Esophagus muscularis mucosa (tissue), 4 donors: Measurements from ENCODE around the gene SIPA1L3. TPM values are rescaled to one million over a fixed set of nuclear protein-coding genes. Genes with fewer than 3 reads are reported as not detected.

Source experiments
- DNase-seq: peaks from one replicate; pipeline ENCODE4 v3.0.0-alpha.2; 2017; ENCODE audit errors: extremely low spot score
- H3K27ac ChIP-seq, 4 donors: fragments of 200-600 bp; sonication (generic); replicated peaks in 1 of 4; 1 replicate in 3 of 4; 2 replicates in 1 of 4; pipeline ENCODE4 v1.5.1; 2016 to 2019; ENCODE audit warnings: mild to moderate bottlenecking in 1 of 4
- H3K27me3 ChIP-seq, 4 donors: fragments of 200-600 bp; sonication (generic); one replicate each; pipeline versions ENCODE4 v1.5.1 to v1.6.0; 2016 to 2019
- H3K36me3 ChIP-seq, 4 donors: fragments of 200-600 bp; sonication (generic); one replicate each; pipeline ENCODE4 v1.5.1; 2016 to 2019
- H3K4me1 ChIP-seq, 4 donors: fragments of 200-600 bp; sonication (generic); one replicate each; pipeline ENCODE4 v1.5.1; 2016 to 2019
- H3K4me3 ChIP-seq, 4 donors: fragments of 200-600 bp; sonication (generic); 1 replicate in 2 of 4; 2 replicates in 2 of 4; pipeline ENCODE4 v1.5.1; 2016 to 2019; ENCODE audit warnings: mild to moderate bottlenecking in 4 of 4, moderate library complexity in 1 of 4
- H3K9me3 ChIP-seq, 4 donors: fragments of 200-600 bp; sonication (generic); 1 replicate in 3 of 4; 2 replicates in 1 of 4; pipeline ENCODE4 v1.5.1; 2016 to 2019
- CTCF ChIP-seq, 3 experiments: fragments of 200-600 bp in 2 of 3; fragments of 450-650 bp in 1 of 3; sonication (generic) in 2 of 3; IDR thresholded peaks; one replicate each; pipeline ENCODE4 v1.5.1; 2017 to 2019; ENCODE audit warnings: antibody characterized with exemption in 3 of 3, mild to moderate bottlenecking in 2 of 3, moderate library complexity in 1 of 3
- EP300 ChIP-seq: sonication (generic); formaldehyde crosslinking; IDR thresholded peaks from one replicate; pipeline ENCODE4 v1.6.1; 2017; ENCODE audit warnings: antibody characterized with exemption
- POLR2A ChIP-seq: fragments of 450-650 bp; IDR thresholded peaks from one replicate; pipeline ENCODE4 v1.6.1; 2017; ENCODE audit warnings: antibody characterized with exemption, moderate library complexity, mild to moderate bottlenecking, low read depth
- POLR2AphosphoS5 ChIP-seq, 2 donors: sonication (generic); formaldehyde crosslinking; IDR thresholded peaks; one replicate each; pipeline ENCODE4 v1.6.1; 2017; ENCODE audit warnings: antibody characterized with exemption in 2 of 2
- WGBS: methylation state at CpG from one replicate; pipeline ENCODE4 v1.1.5; 2018; 5-methylcytosine and 5-hydroxymethylcytosine counted together
- intact Hi-C: fragments of 100-400 bp; cut with DNase I; formaldehyde crosslinking; loops from one replicate; pipeline ENCODE4 v1.15.1; 2023
- total RNA-seq, 4 donors: library from RNA; depleted of rRNA; stranded (reverse); fragments of >200 nt; gene quantifications; one replicate each; pipeline versions ENCODE4 v1.1.0 to v1.2.1, GENCODE V29; 2016

The SIPA1L3 gene
- total RNA-seq, 4 donors from 2014 or later, result 10.4 to 17.9 (median 13.2) TPM

GRCh38 chr19:37925212-37925611 is 18.2 kb downstream of the SIPA1L3 start:
- Histone ChIP-seq H3K27me3 (no peaks in the 10 kb centered on the region), H3K4me3 (no peak overlapping the region), H3K4me1 (no peaks in the 10 kb centered on the region), H3K36me3 (peaks cover 0 to 13% (median 0%) of the 10 kb centered on the region in 4 donors), H3K9me3 (no peaks in the 10 kb centered on the region), H3K27ac (no peak overlapping the region)
- DNase-seq, result no peak
- TF ChIP-seq POLR2A, result no peak
- no peak for TF ChIP-seq CTCF (IDR thresholded peaks at IDR 0.05)
- no peak for TF ChIP-seq EP300
- no peak for TF ChIP-seq POLR2AphosphoS5 (IDR thresholded peaks at IDR 0.05)
- intact Hi-C loops, result no loop called here
- 91% methylated on average over 3 of the region's 3 CpGs for whole genome bisulfite sequencing

GRCh38 chr19:37926255-37926654 is 19.2 kb downstream of the SIPA1L3 start:
- peaks cover 0 to 6% (median 0%) of the 10 kb centered on the region in 4 donors for H3K36me3 ChIP-seq

GRCh38 chr19:37926711-37927110 is 19.7 kb downstream of the SIPA1L3 start:
- intact Hi-C loops, result no loop called here
- DNase-seq, result no peak
- no peak overlapping the region for H3K27ac ChIP-seq
- H3K27me3 ChIP-seq, result no peaks in the 10 kb centered on the region
- WGBS, result 75% methylated on average over 5 of the region's 5 CpGs
- TF ChIP-seq POLR2A (no peak), EP300 (no peak), CTCF (IDR thresholded peaks at IDR 0.05) (no peak), POLR2AphosphoS5 (IDR thresholded peaks at IDR 0.05) (no peak)
- peaks cover under 1 to 8% (median 4%) of the 10 kb centered on the region in 4 donors for H3K4me1 ChIP-seq
- H3K9me3 ChIP-seq, result no peaks in the 10 kb centered on the region
- H3K4me3 ChIP-seq, result no peak overlapping the region
- H3K36me3 ChIP-seq, result peaks cover 0 to 3% (median 0%) of the 10 kb centered on the region in 4 donors

More at GRCh38 chr19:37926255-37926654, 19.2 kb downstream of the SIPA1L3 start:
- no peaks in the 10 kb centered on the region for H3K9me3 ChIP-seq
- no peak overlapping the region for H3K27ac ChIP-seq
- 87% methylated on average over 10 of the region's 10 CpGs for WGBS
- H3K4me3 ChIP-seq, result no peak overlapping the region
- no peak for DNase-seq
- intact Hi-C loops, result no loop called here
- no peak for TF ChIP-seq POLR2A
- TF ChIP-seq EP300, result no peak
- TF ChIP-seq CTCF (IDR thresholded peaks at IDR 0.05), result no peak
- TF ChIP-seq POLR2AphosphoS5 (IDR thresholded peaks at IDR 0.05), result no peak
- H3K4me1 ChIP-seq, result peaks cover 0 to 3% (median 0%) of the 10 kb centered on the region in 4 donors
- no peaks in the 10 kb centered on the region for H3K27me3 ChIP-seq

- Histone ChIP-seq H3K4me1 (peaks cover 12 to 28% (median 23%) of the 10 kb centered on the region in 4 donors), H3K36me3 (no peaks in the 10 kb centered on the region), H3K9me3 (no peaks in the 10 kb centered on the region), H3K27me3 (no peaks in the 10 kb centered on the region), H3K4me3 (no peak overlapping the region), H3K27ac (no peak overlapping the region)
- TF ChIP-seq EP300 (no peak), CTCF (IDR thresholded peaks at IDR 0.05) (no peak), POLR2AphosphoS5 (IDR thresholded peaks at IDR 0.05) (no peak), POLR2A (no peak)
- DNase-seq, result no peak
- intact Hi-C loops, result no loop called here
- WGBS, result 65% methylated on average over 5 of the region's 5 CpGs
These were observed 21.7 kb downstream of the SIPA1L3 start for GRCh38 chr19:37928527-37929286.
